ENCODE data around the gene OPRL1.
A peak's percentile ranks its signal among the peaks of the same experiment; 100 is the strongest.

OPRL1 gene

GRCh38 chr20:64056889-64057627 is 22.8 kb upstream of the OPRL1 start:
- no peak for DNase-seq

- peak; percentile 34 for DNase-seq
These were observed 22.0 kb upstream of the OPRL1 start for GRCh38 chr20:64057628-64058498.

GRCh38 chr20:64058536-64058935 is 21.3 kb upstream of the OPRL1 start:
- DNase-seq, result no peak

- no peak for DNase-seq
These were observed 17.6 kb upstream of the OPRL1 start for GRCh38 chr20:64062276-64062595.

GRCh38 chr20:64062596-64063388 is 17.1 kb upstream of the OPRL1 start, which contains the start of gene TCEA2:
Gene TCEA2, plus strand, starts transcription at chr20:64063198. Its CDS starts 115 bp downstream, at chr20:64063313.
- DNase-seq, result peak; percentile 78

- no peak for DNase-seq
These were observed 16.3 kb upstream of the OPRL1 start for GRCh38 chr20:64063389-64064144.

GRCh38 chr20:64064145-64064698 is 15.7 kb upstream of the OPRL1 start:
- DNase-seq, result no peak

GRCh38 chr20:64065062-64065973 is 14.6 kb upstream of the OPRL1 start:
- no peak for DNase-seq

GRCh38 chr20:64065974-64066343 is 13.9 kb upstream of the OPRL1 start:
- DNase-seq, result no peak

- no peak for DNase-seq
These were observed 12.8 kb upstream of the OPRL1 start for GRCh38 chr20:64067005-64067632.

GRCh38 chr20:64067733-64068307 is 12.1 kb upstream of the OPRL1 start:
- DNase-seq, result no peak

- DNase-seq, result no peak
These were observed 11.3 kb upstream of the OPRL1 start for GRCh38 chr20:64068386-64069208.

GRCh38 chr20:64069209-64069613 is 10.7 kb upstream of the OPRL1 start:
- DNase-seq, result no peak

GRCh38 chr20:64069614-64070243 is 10.2 kb upstream of the OPRL1 start:
- DNase-seq, result no peak

GRCh38 chr20:64070244-64070993 is 9.5 kb upstream of the OPRL1 start:
- no peak for DNase-seq

- DNase-seq, result no peak
These were observed 8.2 kb upstream of the OPRL1 start for GRCh38 chr20:64071341-64072332.

Data from NCI-H2029 (cell line).